CD4-positive, alpha-beta T cell treated with Interleukin-17A for 1 hour (primary cell): ENCODE results near the gene PCNX2.
"Not testable (repeated sequence)": the region's sequence is repeated elsewhere in the genome, so short reads cannot be mapped to it uniquely, and the experiment has no call there.

Experiments
- DNase-seq: peaks from one replicate; pipeline ENCODE4 v3.0.0-alpha.2; 2020

PCNX2 gene

GRCh38 chr1:233217832-233218231 is 77.7 kb downstream of the PCNX2 start:
- no peak for DNase-seq

GRCh38 chr1:233216009-233216408 is 79.5 kb downstream of the PCNX2 start:
- DNase-seq = no peak

GRCh38 chr1:233215135-233215760 is 80.3 kb downstream of the PCNX2 start:
- DNase-seq = no peak

- no peak for DNase-seq
Measured at GRCh38 chr1:233211595-233211994, 83.9 kb downstream of the PCNX2 start.

- DNase-seq = no peak
Measured at GRCh38 chr1:233211106-233211505, 84.4 kb downstream of the PCNX2 start.

GRCh38 chr1:233209481-233209880 is 86.0 kb downstream of the PCNX2 start:
- no peak for DNase-seq

GRCh38 chr1:233208687-233209086 is 86.8 kb downstream of the PCNX2 start:
- no peak for DNase-seq

- no peak for DNase-seq
Measured at GRCh38 chr1:233197940-233198339, 97.6 kb downstream of the PCNX2 start.

GRCh38 chr1:233193741-233194140 is 101.8 kb downstream of the PCNX2 start:
- DNase-seq = no peak

- no peak for DNase-seq
Measured at GRCh38 chr1:233190987-233191386, 104.5 kb downstream of the PCNX2 start.

GRCh38 chr1:233189526-233189925 is 106.0 kb downstream of the PCNX2 start:
- DNase-seq = no peak

- DNase-seq = no peak
Measured at GRCh38 chr1:233188061-233188460, 107.5 kb downstream of the PCNX2 start.

GRCh38 chr1:233183226-233184020 is 112.1 kb downstream of the PCNX2 start:
- DNase-seq = no peak

- no peak for DNase-seq
Measured at GRCh38 chr1:233182587-233182986, 112.9 kb downstream of the PCNX2 start.

- no peak for DNase-seq
Measured at GRCh38 chr1:233180641-233181364, 114.7 kb downstream of the PCNX2 start.

GRCh38 chr1:233179638-233180037 is 115.9 kb downstream of the PCNX2 start:
- not testable (repeated sequence) for DNase-seq

GRCh38 chr1:233172201-233172600 is 123.3 kb downstream of the PCNX2 start:
- DNase-seq = no peak

GRCh38 chr1:233170741-233171140 is 124.8 kb downstream of the PCNX2 start:
- no peak for DNase-seq

GRCh38 chr1:233168384-233168783 is 127.1 kb downstream of the PCNX2 start:
- no peak for DNase-seq

GRCh38 chr1:233166896-233167295 is 128.6 kb downstream of the PCNX2 start:
- no peak for DNase-seq

- no peak for DNase-seq
Measured at GRCh38 chr1:233163696-233164095, 131.8 kb downstream of the PCNX2 start.

- no peak for DNase-seq
Measured at GRCh38 chr1:233158322-233158721, 137.2 kb downstream of the PCNX2 start.

GRCh38 chr1:233157245-233157644 is 138.3 kb downstream of the PCNX2 start:
- DNase-seq = no peak

GRCh38 chr1:233151861-233152260 is 143.7 kb downstream of the PCNX2 start:
- DNase-seq = no peak
